Thyroid gland (tissue), 4 donors: ENCODE measurements around the gene CCR9. TPM values are rescaled to one million over a fixed set of nuclear protein-coding genes. Genes with fewer than 3 reads are reported as not detected.
"Not testable (repeated sequence)": the region's sequence is repeated elsewhere in the genome, so short reads cannot be mapped to it uniquely, and the experiment has no call there.

Experiments
- DNase-seq, 2 donors: peaks; one replicate each; pipeline ENCODE4 v3.0.0-alpha.2; 2019
- H3K27ac ChIP-seq, 3 donors: fragments of 200-600 bp; sonication (generic); 1 replicate in 2 of 3; 2 replicates in 1 of 3; pipeline ENCODE4 v1.5.1; 2016 to 2019; ENCODE audit warnings: mild to moderate bottlenecking in 1 of 3, moderate library complexity in 1 of 3
- H3K27me3 ChIP-seq: fragments of 200-600 bp; sonication (generic); one replicate; pipeline ENCODE4 v1.5.1; 2019
- H3K36me3 ChIP-seq, 2 donors: fragments of 200-600 bp; sonication (generic); one replicate each; pipeline ENCODE4 v1.5.1; 2016 to 2019
- H3K4me1 ChIP-seq, 2 donors: fragments of 200-600 bp; sonication (generic); one replicate each; pipeline ENCODE4 v1.5.1; 2017 to 2019
- H3K4me3 ChIP-seq, 3 donors: fragments of 200-600 bp; sonication (generic); replicated peaks in 1 of 3; 1 replicate in 2 of 3; 2 replicates in 1 of 3; pipeline ENCODE4 v1.5.1; 2016; ENCODE audit warnings: mild to moderate bottlenecking in 1 of 3
- H3K9me3 ChIP-seq: fragments of 200-600 bp; sonication (generic); one replicate; pipeline ENCODE4 v1.5.1; 2017
- POLR2A ChIP-seq, 2 donors: fragments of 450-650 bp; IDR thresholded peaks; one replicate each; pipeline ENCODE4 v1.6.1; 2017; ENCODE audit warnings: antibody characterized with exemption in 2 of 2, mild to moderate bottlenecking in 2 of 2, moderate library complexity in 1 of 2
- WGBS, 2 donors: methylation state at CpG; one replicate each; pipeline ENCODE4 v1.1.5; 2017; 5-methylcytosine and 5-hydroxymethylcytosine counted together
- intact Hi-C: fragments of 100-400 bp; cut with DNase I; formaldehyde crosslinking; loops from one replicate; pipeline ENCODE4 v1.15.1; 2023
- total RNA-seq, 4 donors: library from RNA; depleted of rRNA; stranded (reverse); fragments of >200 nt; gene quantifications; one replicate each; pipeline ENCODE4 v1.2.3, GENCODE V29; 2016
- TF ChIP-seq, protein P1 (sequence below), 6 experiments: fragments of 200-600 bp in 3 of 6; fragments of 450-650 bp in 3 of 6; sonication (generic) in 3 of 6; IDR thresholded peaks; one replicate each; pipeline ENCODE4 v1.5.1; 2016 to 2019; ENCODE audit warnings: antibody characterized with exemption in 6 of 6, mild to moderate bottlenecking in 2 of 6, inconsistent platforms in 1 of 6, moderate library complexity in 1 of 6

Gene CCR9
- total RNA-seq, 4 donors from 2014 or later = not detected

DNA sequence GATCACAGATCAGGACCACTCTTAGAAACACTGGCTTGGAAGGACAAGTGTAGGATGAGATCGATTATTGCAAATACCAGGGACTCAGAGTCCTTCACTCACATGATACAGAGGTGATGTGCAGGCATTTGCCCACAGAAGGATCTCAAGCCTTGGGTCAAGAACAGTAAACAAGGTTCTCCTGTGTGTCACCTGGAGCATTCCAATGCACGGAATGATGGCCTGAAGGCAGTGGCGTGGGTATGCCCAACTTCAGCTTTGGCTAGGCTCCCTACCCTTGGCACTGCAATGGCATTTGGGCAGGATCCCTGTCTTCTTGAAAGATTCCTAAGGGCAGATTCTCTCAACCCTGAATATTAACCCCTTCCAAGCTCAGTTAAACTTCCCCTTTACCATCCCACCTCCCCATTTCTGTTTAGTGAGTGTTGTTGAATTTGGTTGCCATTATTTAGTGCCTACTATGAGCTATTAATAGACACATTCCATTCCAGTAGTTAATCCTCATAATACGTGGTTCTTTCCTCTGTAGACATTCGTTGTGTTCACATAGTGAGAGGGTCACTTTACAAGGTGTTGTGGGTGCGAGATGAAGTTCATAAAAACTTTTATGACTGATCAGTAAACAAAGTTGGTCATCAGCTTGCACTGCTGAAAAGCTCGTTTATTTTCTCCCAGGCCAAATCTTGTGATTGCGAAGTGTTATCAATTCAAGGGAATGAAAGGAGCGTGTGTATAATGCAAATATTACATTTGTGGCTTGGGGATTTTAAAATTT lies 43.3 kb upstream of the CCR9 start:
- DNase-seq = no peak
- H3K4me3 ChIP-seq = no peak overlapping the region
- H3K36me3 ChIP-seq = no peaks in the 10 kb centered on the region
- no peaks in the 10 kb centered on the region for H3K27me3 ChIP-seq
- H3K9me3 ChIP-seq = no peaks in the 10 kb centered on the region
- intact Hi-C loops = no loop called here
- TF ChIP-seq POLR2A (IDR thresholded peaks at IDR 0.05) = no peak
- TF ChIP-seq, protein P1, sequence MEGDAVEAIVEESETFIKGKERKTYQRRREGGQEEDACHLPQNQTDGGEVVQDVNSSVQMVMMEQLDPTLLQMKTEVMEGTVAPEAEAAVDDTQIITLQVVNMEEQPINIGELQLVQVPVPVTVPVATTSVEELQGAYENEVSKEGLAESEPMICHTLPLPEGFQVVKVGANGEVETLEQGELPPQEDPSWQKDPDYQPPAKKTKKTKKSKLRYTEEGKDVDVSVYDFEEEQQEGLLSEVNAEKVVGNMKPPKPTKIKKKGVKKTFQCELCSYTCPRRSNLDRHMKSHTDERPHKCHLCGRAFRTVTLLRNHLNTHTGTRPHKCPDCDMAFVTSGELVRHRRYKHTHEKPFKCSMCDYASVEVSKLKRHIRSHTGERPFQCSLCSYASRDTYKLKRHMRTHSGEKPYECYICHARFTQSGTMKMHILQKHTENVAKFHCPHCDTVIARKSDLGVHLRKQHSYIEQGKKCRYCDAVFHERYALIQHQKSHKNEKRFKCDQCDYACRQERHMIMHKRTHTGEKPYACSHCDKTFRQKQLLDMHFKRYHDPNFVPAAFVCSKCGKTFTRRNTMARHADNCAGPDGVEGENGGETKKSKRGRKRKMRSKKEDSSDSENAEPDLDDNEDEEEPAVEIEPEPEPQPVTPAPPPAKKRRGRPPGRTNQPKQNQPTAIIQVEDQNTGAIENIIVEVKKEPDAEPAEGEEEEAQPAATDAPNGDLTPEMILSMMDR (IDR thresholded peaks at IDR 0.05) = no peak
- H3K27ac ChIP-seq = no peak overlapping the region
- 88 to 95% methylated on average over 9 of the region's 9 CpGs for WGBS, 2 donors
- peaks cover 12 to 19% of the 10 kb centered on the region in 2 donors for H3K4me1 ChIP-seq

DNA sequence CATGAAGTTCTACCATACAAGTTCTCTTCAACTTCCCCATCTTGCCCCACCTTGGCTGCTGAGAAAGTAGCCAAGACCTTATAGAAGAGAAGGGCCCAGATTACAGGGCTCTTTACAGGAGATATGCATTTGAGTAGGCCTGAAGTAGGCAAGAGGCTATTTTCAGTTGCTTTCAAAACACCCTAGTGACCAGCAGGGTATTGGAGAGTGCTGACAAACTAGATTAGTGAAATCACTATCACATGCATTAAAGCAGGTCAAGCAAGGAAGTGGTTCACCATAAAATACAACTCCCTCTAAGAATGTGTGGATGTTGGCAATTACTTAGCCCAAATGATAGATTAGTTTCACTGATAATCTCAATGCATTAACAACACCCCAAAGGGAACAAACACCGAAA lies 41.7 kb upstream of the CCR9 start:
- peaks cover 12 to 18% of the 10 kb centered on the region in 2 donors for H3K4me1 ChIP-seq
- intact Hi-C loops = no loop called here

DNA sequence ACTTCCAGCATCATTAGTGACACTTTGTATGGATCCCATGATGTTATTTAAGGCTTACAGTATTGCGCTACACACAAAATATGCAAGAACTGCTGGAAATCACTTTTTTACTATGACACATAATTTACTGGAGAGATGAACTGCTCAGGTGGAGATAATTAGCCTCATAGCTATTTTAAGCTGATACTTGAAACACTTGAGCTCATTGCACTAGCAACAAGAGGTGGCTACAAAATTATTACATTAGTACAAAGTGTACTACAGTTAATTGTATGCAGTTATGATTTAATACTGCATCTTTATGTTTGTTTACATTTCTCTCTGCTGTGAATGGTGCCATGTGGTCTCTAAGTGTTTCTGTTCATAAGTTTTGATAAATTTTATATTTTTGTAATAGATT lies 38.0 kb upstream of the CCR9 start:
- no peaks in the 10 kb centered on the region for H3K36me3 ChIP-seq
- no peak overlapping the region for H3K4me3 ChIP-seq
- WGBS, 2 donors = 48 to 65% methylated on average over 1 of the region's 1 CpG
- no peak overlapping the region for H3K27ac ChIP-seq
- no peak for DNase-seq
- no peaks in the 10 kb centered on the region for H3K9me3 ChIP-seq
- no peaks in the 10 kb centered on the region for H3K4me1 ChIP-seq
- intact Hi-C loops = no loop called here
- H3K27me3 ChIP-seq = no peaks in the 10 kb centered on the region
- no peak for TF ChIP-seq POLR2A (IDR thresholded peaks at IDR 0.05)
- TF ChIP-seq, protein P1 (IDR thresholded peaks at IDR 0.05) = no peak

More for the DNA sequence above, 41.7 kb upstream of the CCR9 start:
- no peak overlapping the region for H3K4me3 ChIP-seq
- no peak for TF ChIP-seq POLR2A (IDR thresholded peaks at IDR 0.05)
- TF ChIP-seq, protein P1 (IDR thresholded peaks at IDR 0.05) = no peak
- 77 to 88% methylated on average over 1 of the region's 1 CpG for WGBS, 2 donors
- no peak overlapping the region for H3K27ac ChIP-seq
- H3K36me3 ChIP-seq = no peaks in the 10 kb centered on the region
- no peak for DNase-seq
- no peaks in the 10 kb centered on the region for H3K9me3 ChIP-seq
- no peaks in the 10 kb centered on the region for H3K27me3 ChIP-seq

DNA sequence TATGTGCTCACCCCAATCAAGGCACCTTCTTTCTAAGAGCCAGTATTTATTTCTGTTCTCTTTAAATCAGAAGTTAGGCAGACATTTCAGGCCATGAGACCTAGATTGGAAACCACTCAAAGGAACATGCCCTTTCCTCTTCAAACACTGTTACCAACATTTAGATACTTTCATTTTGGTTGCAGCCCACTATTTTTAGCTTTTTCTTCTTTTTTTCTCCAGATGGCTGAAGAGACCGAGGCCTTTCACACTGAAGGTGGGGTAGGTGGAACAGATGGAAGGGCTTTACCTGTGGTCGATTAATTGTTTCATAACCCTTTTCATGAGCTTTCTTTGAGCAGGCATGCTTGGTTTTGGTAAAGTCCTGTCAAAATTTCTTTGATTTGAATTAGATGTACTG lies 33.5 kb upstream of the CCR9 start:
- H3K27me3 ChIP-seq = no peaks in the 10 kb centered on the region
- no peaks in the 10 kb centered on the region for H3K36me3 ChIP-seq
- no peak for DNase-seq
- TF ChIP-seq, protein P1 (IDR thresholded peaks at IDR 0.05) = no peak
- TF ChIP-seq POLR2A (IDR thresholded peaks at IDR 0.05) = no peak
- no peak overlapping the region for H3K27ac ChIP-seq
- H3K4me3 ChIP-seq = no peak overlapping the region
- no peaks in the 10 kb centered on the region for H3K9me3 ChIP-seq
- 79 to 82% methylated on average over 2 of the region's 2 CpGs for WGBS, 2 donors
- no peaks in the 10 kb centered on the region for H3K4me1 ChIP-seq
- intact Hi-C loops = no loop called here

DNA sequence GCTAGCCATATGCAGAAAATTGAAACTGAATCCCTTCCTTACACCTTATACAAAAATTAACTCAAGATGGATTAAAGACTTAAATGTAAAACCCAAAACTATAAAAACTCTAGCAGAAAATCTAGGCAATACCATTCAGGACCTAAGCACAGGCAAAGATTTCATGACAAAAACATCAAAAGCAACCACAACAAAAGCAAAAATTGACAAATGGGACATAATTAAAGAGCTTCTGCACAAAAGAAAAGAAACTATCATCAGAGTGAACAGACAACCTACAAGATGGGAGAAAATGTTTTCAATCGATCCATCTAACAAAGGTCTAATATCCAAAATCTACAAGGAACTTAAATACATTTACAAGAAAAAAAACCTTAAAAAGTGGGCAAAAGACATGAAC lies 30.0 kb upstream of the CCR9 start:
- WGBS, 2 donors = 92 to 93% methylated on average over 1 of the region's 1 CpG
- H3K27ac ChIP-seq, H3K4me1 ChIP-seq, DNase-seq, intact Hi-C loops, H3K9me3 ChIP-seq, H3K4me3 ChIP-seq, H3K36me3 ChIP-seq, H3K27me3 ChIP-seq: not testable (repeated sequence)

DNA sequence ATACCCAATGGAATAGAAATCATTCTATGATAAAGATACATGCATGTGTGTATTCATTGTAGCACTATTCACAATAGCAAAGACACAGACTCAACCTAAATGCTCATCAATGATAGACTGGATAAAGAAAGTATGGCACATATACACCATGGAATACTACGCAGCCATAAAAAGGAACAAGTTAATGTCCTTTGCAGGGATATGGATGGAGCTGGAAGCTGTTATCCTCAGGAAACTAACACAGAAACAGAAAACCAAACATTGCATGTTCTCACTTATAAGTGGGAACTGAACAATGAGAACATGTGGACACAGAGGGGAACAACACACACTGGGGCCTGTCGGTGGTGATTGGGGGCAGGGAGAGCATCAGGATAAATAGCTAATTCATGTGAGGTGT lies 29.3 kb upstream of the CCR9 start:
- H3K27me3 ChIP-seq, H3K4me1 ChIP-seq, H3K4me3 ChIP-seq, H3K36me3 ChIP-seq, H3K27ac ChIP-seq, H3K9me3 ChIP-seq, DNase-seq, intact Hi-C loops: not testable (repeated sequence)
- WGBS, 2 donors = 88 to 90% methylated on average over 2 of the region's 2 CpGs
